Muscle layer of colon (tissue), 2 donors: ENCODE measurements around the gene HOXD8.
A peak's percentile ranks its signal among the peaks of the same experiment; 100 is the strongest.

Source experiments
- H3K27ac ChIP-seq: one replicate; pipeline ENCODE4 v1.7.0; 2013; ENCODE audit warnings: low read depth, mild to moderate bottlenecking, low read length, moderate library complexity
- H3K27me3 ChIP-seq, 2 donors: one replicate each; pipeline ENCODE4 v1.7.0; 2013; ENCODE audit warnings: low read length in 2 of 2, mild to moderate bottlenecking in 2 of 2; ENCODE audit not compliant: insufficient read depth in 2 of 2, control insufficient read depth in 1 of 2
- H3K36me3 ChIP-seq: one replicate; pipeline ENCODE4 v1.7.0; 2013; ENCODE audit warnings: mild to moderate bottlenecking, low read length; ENCODE audit not compliant: insufficient read depth
- H3K4me1 ChIP-seq: one replicate; pipeline ENCODE4 v1.7.0; 2013; ENCODE audit warnings: mild to moderate bottlenecking, low read length; ENCODE audit not compliant: insufficient read depth
- H3K4me3 ChIP-seq, 2 donors: one replicate each; pipeline ENCODE4 v1.7.0; 2013; ENCODE audit warnings: low read length in 2 of 2, low read depth in 1 of 2, mild to moderate bottlenecking in 1 of 2, moderate library complexity in 1 of 2
- H3K9ac ChIP-seq: one replicate; pipeline ENCODE4 v1.7.0; 2013; ENCODE audit warnings: low read length
- H3K9me3 ChIP-seq: one replicate; pipeline ENCODE4 v1.7.0; 2013; ENCODE audit warnings: mild to moderate bottlenecking, low read length
- donor health status: abdominal sarcoma.
- donor health status: Adenocarcinoma of cecum.

Gene HOXD8

GRCh38 chr2:176156301-176156806, 26.8 kb downstream of the HOXD8 start:
- H3K9ac ChIP-seq = no peak overlapping the region
- peaks cover 9% of the 10 kb centered on the region for H3K4me1 ChIP-seq
- H3K36me3 ChIP-seq = peaks cover 36% of the 10 kb centered on the region
- H3K27me3 ChIP-seq = peaks cover 7 to 41% of the 10 kb centered on the region in 2 donors
- no peaks in the 10 kb centered on the region for H3K9me3 ChIP-seq
- no peak overlapping the region for H3K27ac ChIP-seq
- no peak overlapping the region for H3K4me3 ChIP-seq

DNA sequence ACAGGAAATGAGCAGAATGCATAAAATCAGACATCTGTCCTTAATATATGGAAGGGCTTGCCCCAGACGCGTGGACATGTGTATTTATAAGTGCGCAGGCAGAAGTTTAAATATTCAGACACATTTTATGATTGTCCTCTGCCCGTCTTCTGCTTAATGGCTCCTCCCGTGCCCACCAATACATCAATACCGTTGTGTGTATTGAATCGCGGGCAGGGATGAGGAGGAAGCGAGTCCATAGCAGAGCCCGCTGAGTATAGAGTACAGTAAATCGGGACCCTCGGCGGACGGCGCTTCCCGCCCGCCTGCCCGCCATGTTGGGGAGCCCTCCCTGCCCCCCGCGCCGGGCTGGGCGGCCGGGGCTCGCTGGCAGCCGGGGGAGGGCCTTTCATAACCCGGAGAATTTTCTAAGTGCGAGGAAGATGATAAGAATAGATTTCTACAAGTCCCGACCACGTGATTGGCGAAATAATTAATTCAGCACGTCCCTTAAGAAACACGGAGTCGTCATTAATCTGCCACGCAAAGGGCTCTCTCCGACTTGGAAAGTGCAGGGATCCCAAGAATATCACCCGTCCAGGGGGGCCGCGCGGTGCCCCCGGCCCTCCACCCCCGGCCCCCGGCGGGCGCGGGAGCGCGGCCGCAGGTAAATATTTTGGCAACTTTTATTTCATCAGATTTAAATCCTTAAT, 27.4 kb downstream of the HOXD8 start, which contains the start of gene HOXD3:
HOXD3 (plus strand) TSS at position 501 of the 692 bp plus-strand sequence. CDS start 11,808 bp downstream, outside the sequence.
- Histone ChIP-seq H3K9me3 (no peaks in the 10 kb centered on the region), H3K27me3 (peaks cover 7 to 41% of the 10 kb centered on the region in 2 donors), H3K4me1 (peaks cover 13% of the 10 kb centered on the region), H3K9ac (no peak within 1 kb of the TSS), H3K27ac (no peak within 1 kb of the TSS), H3K4me3 (no peak within 1 kb of the TSS), H3K36me3 (peaks cover 34% of the 10 kb centered on the region)

DNA sequence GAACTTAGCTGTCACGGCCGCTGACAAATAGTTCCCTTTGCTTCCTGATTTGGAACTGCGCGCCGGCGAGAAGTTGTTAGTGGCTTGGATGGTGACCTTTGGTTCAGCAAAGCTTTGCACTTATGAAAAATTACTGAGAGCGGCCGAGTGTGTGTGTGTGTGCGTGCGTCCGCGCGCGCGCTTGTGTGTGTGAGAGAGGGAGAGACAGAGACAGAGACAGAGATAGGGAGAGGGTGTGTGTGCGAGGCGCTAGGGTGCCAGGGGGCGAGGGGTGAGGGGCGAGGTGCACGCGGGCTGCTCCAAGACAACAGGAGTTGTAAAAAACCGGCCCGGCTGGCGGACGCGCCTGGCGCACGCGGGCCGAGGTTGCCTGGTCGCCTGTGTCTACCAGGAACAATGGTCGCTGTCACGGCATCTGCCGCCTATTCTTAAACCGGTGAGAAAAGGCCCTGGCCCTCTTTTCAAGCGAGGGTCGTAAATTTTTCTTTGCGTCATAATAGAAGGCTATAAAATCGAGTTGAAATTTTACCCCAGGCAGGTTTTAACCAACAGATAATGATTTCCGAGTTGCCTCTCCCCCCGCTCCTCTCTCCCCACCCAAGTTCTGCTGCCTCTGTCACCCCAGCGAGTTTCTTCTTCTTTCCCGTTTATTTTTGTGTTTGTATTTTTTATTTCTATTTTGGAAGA, 28.1 kb downstream of the HOXD8 start:
- H3K36me3 ChIP-seq = peaks cover 32% of the 10 kb centered on the region
- H3K4me3 ChIP-seq = no peak overlapping the region
- peaks cover 13% of the 10 kb centered on the region for H3K4me1 ChIP-seq
- no peak overlapping the region for H3K9ac ChIP-seq
- H3K9me3 ChIP-seq = no peaks in the 10 kb centered on the region
- H3K27me3 ChIP-seq = peaks cover 7 to 45% of the 10 kb centered on the region in 2 donors
- no peak overlapping the region for H3K27ac ChIP-seq

- H3K4me3 ChIP-seq = no peak overlapping the region
- peaks cover 13% of the 10 kb centered on the region for H3K4me1 ChIP-seq
- H3K36me3 ChIP-seq = peaks cover 27% of the 10 kb centered on the region
- H3K9me3 ChIP-seq = no peaks in the 10 kb centered on the region
- no peak overlapping the region for H3K9ac ChIP-seq
- H3K27ac ChIP-seq = no peak overlapping the region
- H3K27me3 ChIP-seq = peaks cover 7 to 50% of the 10 kb centered on the region in 2 donors
Measured at GRCh38 chr2:176158186-176158591, 28.7 kb downstream of the HOXD8 start.

DNA sequence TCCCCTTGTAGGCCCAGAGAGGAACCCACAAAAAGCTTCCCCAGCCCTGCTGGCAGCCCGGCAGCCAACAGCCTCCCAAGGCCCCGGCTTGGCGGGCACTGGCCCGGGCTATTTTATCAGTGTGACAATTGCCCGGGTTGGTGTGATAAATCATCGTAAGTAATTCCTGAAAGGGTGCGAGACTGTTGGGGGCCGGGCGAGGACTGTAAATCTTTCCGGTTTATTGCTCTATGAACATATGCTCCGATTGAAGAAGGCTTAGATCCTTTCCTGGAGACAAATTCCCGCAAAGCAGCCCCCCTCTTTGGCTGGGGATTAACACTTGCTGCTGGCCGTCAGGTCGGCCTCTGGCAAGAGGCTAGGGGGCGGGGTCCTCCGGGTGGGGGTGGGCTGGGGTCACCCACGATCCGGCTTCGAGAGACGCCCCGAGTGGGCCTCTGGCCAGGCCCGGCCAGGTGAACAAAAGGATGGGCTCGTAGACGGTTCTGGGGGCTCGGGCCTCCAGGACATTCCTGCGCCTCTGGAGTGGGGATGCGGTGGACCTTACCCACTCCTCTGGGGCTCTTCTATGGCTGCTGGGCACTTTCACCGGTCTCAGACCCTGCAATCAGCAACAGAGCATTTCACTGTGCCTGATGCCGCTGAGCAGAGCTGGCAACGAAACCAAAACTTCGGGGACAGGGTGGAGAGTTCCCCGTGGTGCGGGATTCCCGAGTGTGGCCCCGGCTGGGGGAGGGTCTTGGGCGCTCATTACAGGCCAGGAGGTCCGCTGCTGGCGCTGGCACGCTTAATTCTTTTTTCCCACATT, 29.6 kb downstream of the HOXD8 start:
- H3K27me3 ChIP-seq = peaks cover 7 to 57% of the 10 kb centered on the region in 2 donors

GRCh38 chr2:176159663-176160250, 30.3 kb downstream of the HOXD8 start:
- Histone ChIP-seq H3K27me3 (peaks cover 7 to 64% of the 10 kb centered on the region in 2 donors), H3K27ac (peak overlapping the region; percentile 42), H3K9ac (no peak overlapping the region), H3K9me3 (no peaks in the 10 kb centered on the region), H3K36me3 (peaks cover 11% of the 10 kb centered on the region), H3K4me3 (peak overlapping the region in 1 of 2 donors; percentile 11), H3K4me1 (peaks cover 17% of the 10 kb centered on the region)

More for the DNA sequence above, 29.6 kb downstream of the HOXD8 start:
- H3K9me3 ChIP-seq = no peaks in the 10 kb centered on the region
- no peak overlapping the region for H3K9ac ChIP-seq
- H3K4me1 ChIP-seq = peaks cover 13% of the 10 kb centered on the region
- no peak overlapping the region for H3K4me3 ChIP-seq
- H3K27ac ChIP-seq = no peak overlapping the region
- H3K36me3 ChIP-seq = peaks cover 18% of the 10 kb centered on the region

GRCh38 chr2:176160251-176160985, 30.9 kb downstream of the HOXD8 start:
- peak overlapping the region; percentile 42 for H3K27ac ChIP-seq
- no peaks in the 10 kb centered on the region for H3K9me3 ChIP-seq
- peaks cover 4% of the 10 kb centered on the region for H3K36me3 ChIP-seq
- H3K9ac ChIP-seq = no peak overlapping the region
- peaks cover 19% of the 10 kb centered on the region for H3K4me1 ChIP-seq
- peaks cover 7 to 62% of the 10 kb centered on the region in 2 donors for H3K27me3 ChIP-seq
- H3K4me3 ChIP-seq = peak overlapping the region; percentile 11 to 32

DNA sequence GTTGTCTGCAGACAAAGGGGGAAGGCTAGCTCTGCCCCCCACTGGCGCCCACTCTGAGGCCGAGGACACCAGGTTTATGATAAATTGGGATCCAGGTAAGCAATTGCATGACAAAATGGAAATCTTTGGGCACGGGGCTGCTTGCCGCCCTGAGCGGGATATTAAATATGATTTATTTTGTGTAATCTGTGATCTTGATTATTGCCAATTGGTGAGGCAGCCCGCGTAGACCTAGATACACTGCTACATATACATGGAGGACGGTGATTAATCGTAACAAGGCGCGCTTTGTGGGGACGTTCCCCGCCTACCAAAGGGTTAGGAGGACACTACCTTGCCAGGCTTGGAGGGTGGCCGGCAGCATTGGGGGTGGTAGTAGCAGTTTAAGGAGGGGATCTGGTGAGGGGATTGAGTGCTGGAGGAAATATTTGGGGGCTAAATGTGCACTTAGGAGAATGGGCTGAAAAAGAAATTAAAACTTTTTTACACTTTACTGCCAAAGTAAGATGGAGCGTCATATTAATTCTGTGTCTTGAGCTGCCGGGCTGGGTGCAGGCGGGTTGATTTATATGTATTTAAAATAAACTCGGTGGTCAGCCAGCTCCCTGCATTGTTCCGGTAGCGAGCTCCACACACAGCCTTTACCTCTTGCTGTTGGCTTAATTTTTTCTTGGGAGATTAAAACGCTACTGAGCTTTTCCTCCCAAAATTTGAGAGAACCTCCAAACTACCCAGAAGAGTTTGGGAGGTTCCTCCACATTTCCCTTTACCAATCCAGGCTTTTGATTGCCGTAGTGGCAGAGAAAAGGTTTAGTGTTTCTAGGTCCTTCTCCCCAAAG, 31.7 kb downstream of the HOXD8 start:
- H3K36me3 ChIP-seq = no peaks in the 10 kb centered on the region
- H3K4me1 ChIP-seq = peaks cover 19% of the 10 kb centered on the region
- H3K4me3 ChIP-seq = no peak overlapping the region
- no peak overlapping the region for H3K27ac ChIP-seq
- H3K9me3 ChIP-seq = no peaks in the 10 kb centered on the region
- H3K9ac ChIP-seq = no peak overlapping the region
- H3K27me3 ChIP-seq = peaks cover 7 to 58% of the 10 kb centered on the region in 2 donors

GRCh38 chr2:176161825-176162626, 32.5 kb downstream of the HOXD8 start:
- peaks cover 7 to 50% of the 10 kb centered on the region in 2 donors for H3K27me3 ChIP-seq
- no peak overlapping the region for H3K9ac ChIP-seq
- H3K27ac ChIP-seq = no peak overlapping the region
- H3K9me3 ChIP-seq = no peaks in the 10 kb centered on the region
- peaks cover 19% of the 10 kb centered on the region for H3K4me1 ChIP-seq
- no peak overlapping the region for H3K4me3 ChIP-seq
- no peaks in the 10 kb centered on the region for H3K36me3 ChIP-seq
